HepG2 (cell line): ENCODE results near the gene RTEL1. TPM values are rescaled to one million over a fixed set of nuclear protein-coding genes. Genes with fewer than 3 reads are reported as not detected.

Experiments used
- FIP1L1 ChIP-seq: fragments of 200-400 bp; formaldehyde crosslinking; IDR thresholded peaks from 2 replicates; pipeline ENCODE4 v1.6.1; 2018; ENCODE audit warnings: low read depth, mild to moderate bottlenecking, low read length, moderate library complexity, borderline replicate concordance; ENCODE audit not compliant: insufficient read depth
- FOSL2 ChIP-seq: sonication (generic); formaldehyde crosslinking; IDR thresholded peaks from 2 replicates; pipeline ENCODE4 v1.4.0; 2020; ENCODE audit warnings: missing genetic modification reagents
- MED1 ChIP-seq: sonication (generic); formaldehyde crosslinking; IDR thresholded peaks from 2 replicates; pipeline ENCODE4 v1.4.0; 2020; ENCODE audit warnings: missing genetic modification reagents
- NBN ChIP-seq: fragments of 450-650 bp; conservative IDR thresholded peaks from 2 replicates; pipeline ENCODE4 v1.6.1; 2017
- NR2F6 ChIP-seq, 2 experiments: IDR thresholded peaks; 2 replicates each; pipeline ENCODE4 v1.6.1; 2016; ENCODE audit warnings: antibody characterized with exemption in 1 of 2, mild to moderate bottlenecking in 1 of 2
- PTBP1 ChIP-seq: fragments of 200-400 bp; formaldehyde crosslinking; IDR thresholded peaks from 2 replicates; pipeline ENCODE4 v1.6.1; 2018; ENCODE audit warnings: low read length, low read depth; ENCODE audit not compliant: poor library complexity, severe bottlenecking
- RBAK ChIP-seq: sonication (generic); formaldehyde crosslinking; IDR thresholded peaks from 2 replicates; pipeline ENCODE4 v1.5.1; 2020; ENCODE audit warnings: mild to moderate bottlenecking, missing genetic modification reagents
- RNF2 ChIP-seq: fragments of 450-650 bp; conservative IDR thresholded peaks from 2 replicates; pipeline ENCODE4 v1.6.1; 2016; ENCODE audit warnings: low read depth
- SAP130 ChIP-seq: IDR thresholded peaks from 2 replicates; pipeline ENCODE4 v1.6.1; 2016; ENCODE audit warnings: low read depth
- SKI ChIP-seq: fragments of 450-650 bp; IDR thresholded peaks from one replicate; pipeline ENCODE4 v1.6.1; 2018; ENCODE audit warnings: mild to moderate bottlenecking; ENCODE audit not compliant: partially characterized antibody
- SNAI1 ChIP-seq: sonication (generic); formaldehyde crosslinking; IDR thresholded peaks from 2 replicates; pipeline ENCODE4 v1.5.0; 2020; ENCODE audit warnings: mild to moderate bottlenecking, missing genetic modification reagents, borderline replicate concordance
- SRSF1 ChIP-seq: fragments of 200-400 bp; formaldehyde crosslinking; optimal IDR thresholded peaks from 2 replicates; pipeline ENCODE3; 2017; ENCODE audit warnings: mild to moderate bottlenecking, low read depth, low read length, moderate library complexity
- ZNF180 ChIP-seq: sonication (generic); formaldehyde crosslinking; IDR thresholded peaks from 2 replicates; pipeline ENCODE4 v1.4.0; 2020; ENCODE audit warnings: low read depth, missing genetic modification reagents, borderline replicate concordance
- polyA plus RNA-seq, 8 experiments: library from polyadenylated mRNA; depleted of rRNA in 3 of 8; stranded (reverse) in 7 of 8; unstranded in 1 of 8; fragments of >200 nt; fragmentation: Illumina TruSeq in 4 of 8; extraction: Trizol in 4 of 8; gene quantifications; 2 replicates each; pipeline versions ENCODE4 v1.2.1 to v1.2.3, GENCODE V29; 2011 to 2016; ENCODE audit warnings: low read depth in 4 of 8, missing spikeins in 1 of 8, mixed read lengths in 1 of 8; ENCODE audit not compliant: insufficient read depth in 1 of 8
- total RNA-seq, 5 experiments: library from RNA; depleted of rRNA; stranded (reverse); fragments of >200 nt; fragmentation: Illumina TruSeq; extraction: Trizol; gene quantifications; 2 replicates each; pipeline ENCODE4 v1.2.3, GENCODE V29; 2016; ENCODE audit warnings: low read depth in 1 of 5
- TF ChIP-seq, protein P1 (sequence below): sonication (generic); formaldehyde crosslinking; IDR thresholded peaks from 2 replicates; pipeline ENCODE4 v1.5.0; 2020; ENCODE audit warnings: mild to moderate bottlenecking, missing genetic modification reagents, borderline replicate concordance
- TF ChIP-seq, protein P2 (sequence below): sonication (generic); formaldehyde crosslinking; IDR thresholded peaks from 2 replicates; pipeline ENCODE4 v1.5.0; 2020; ENCODE audit warnings: mild to moderate bottlenecking, missing genetic modification reagents, moderate library complexity
- TF ChIP-seq, protein P3 (sequence below): sonication (generic); formaldehyde crosslinking; IDR thresholded peaks from 2 replicates; pipeline ENCODE4 v1.9.0; 2022; ENCODE audit warnings: missing genetic modification reagents, mild to moderate bottlenecking, borderline replicate concordance
- TF ChIP-seq, protein P4 (sequence below): sonication (generic); formaldehyde crosslinking; IDR thresholded peaks from 2 replicates; pipeline ENCODE4 v1.4.0; 2020; ENCODE audit warnings: missing genetic modification reagents, borderline replicate concordance
- TF ChIP-seq, protein P5 (sequence below): IDR thresholded peaks from 2 replicates; pipeline ENCODE4 v1.6.1; 2012; ENCODE audit warnings: inconsistent platforms

The RTEL1 gene
- total and polyA plus RNA-seq, 2 of the 13 experiments (the other 11 are each of a cell fraction or from before 2014, with no cell fraction given): 21.8 to 36.4 TPM

DNA sequence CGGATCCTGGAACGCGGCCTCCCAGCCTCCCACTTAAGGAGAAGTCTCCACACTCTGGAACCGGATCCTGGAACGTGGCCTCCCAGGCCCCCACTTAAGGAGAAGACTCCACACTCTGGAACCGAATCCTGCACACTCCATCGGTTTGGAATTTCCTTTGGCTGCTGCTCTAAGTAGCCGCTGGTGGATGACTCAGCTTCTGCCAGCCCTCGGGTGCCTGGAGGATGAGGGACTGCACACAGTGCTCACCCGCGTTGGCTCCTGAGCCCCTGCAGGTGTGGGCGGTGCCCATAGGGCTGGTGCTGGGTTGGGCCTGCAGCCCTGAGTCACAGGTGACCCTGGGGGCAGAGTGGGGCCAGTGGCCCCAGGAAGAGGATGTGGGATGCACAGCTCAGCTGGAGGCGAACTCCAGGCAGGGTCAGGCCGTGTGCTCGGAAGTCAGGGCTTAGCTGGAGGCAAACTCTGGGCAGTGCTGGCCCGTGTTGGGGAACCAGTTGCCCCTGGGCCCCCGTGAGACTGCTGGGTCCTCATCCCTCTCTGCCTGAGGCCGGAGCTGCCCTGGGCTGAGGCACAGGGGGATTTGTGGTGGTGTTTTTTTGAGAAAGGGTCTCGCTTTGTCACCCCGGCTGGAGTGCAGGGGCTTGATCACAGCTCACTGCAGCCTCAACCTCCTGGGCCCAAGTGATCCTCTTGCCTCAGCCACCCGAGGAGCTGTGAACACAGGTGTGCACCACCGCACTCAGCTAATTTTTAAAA, 24.4 kb downstream of the RTEL1 start (continued):
- no peak for TF ChIP-seq SNAI1 (CRISPR knock-in tag)
- TF ChIP-seq, protein P1, sequence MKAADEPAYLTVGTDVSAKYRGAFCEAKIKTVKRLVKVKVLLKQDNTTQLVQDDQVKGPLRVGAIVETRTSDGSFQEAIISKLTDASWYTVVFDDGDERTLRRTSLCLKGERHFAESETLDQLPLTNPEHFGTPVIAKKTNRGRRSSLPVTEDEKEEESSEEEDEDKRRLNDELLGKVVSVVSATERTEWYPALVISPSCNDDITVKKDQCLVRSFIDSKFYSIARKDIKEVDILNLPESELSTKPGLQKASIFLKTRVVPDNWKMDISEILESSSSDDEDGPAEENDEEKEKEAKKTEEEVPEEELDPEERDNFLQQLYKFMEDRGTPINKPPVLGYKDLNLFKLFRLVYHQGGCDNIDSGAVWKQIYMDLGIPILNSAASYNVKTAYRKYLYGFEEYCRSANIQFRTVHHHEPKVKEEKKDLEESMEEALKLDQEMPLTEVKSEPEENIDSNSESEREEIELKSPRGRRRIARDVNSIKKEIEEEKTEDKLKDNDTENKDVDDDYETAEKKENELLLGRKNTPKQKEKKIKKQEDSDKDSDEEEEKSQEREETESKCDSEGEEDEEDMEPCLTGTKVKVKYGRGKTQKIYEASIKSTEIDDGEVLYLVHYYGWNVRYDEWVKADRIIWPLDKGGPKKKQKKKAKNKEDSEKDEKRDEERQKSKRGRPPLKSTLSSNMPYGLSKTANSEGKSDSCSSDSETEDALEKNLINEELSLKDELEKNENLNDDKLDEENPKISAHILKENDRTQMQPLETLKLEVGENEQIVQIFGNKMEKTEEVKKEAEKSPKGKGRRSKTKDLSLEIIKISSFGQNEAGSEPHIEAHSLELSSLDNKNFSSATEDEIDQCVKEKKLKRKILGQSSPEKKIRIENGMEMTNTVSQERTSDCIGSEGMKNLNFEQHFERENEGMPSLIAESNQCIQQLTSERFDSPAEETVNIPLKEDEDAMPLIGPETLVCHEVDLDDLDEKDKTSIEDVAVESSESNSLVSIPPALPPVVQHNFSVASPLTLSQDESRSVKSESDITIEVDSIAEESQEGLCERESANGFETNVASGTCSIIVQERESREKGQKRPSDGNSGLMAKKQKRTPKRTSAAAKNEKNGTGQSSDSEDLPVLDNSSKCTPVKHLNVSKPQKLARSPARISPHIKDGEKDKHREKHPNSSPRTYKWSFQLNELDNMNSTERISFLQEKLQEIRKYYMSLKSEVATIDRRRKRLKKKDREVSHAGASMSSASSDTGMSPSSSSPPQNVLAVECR (CRISPR knock-in tag): no peak
- TF ChIP-seq FIP1L1: no peak
- TF ChIP-seq, protein P2, sequence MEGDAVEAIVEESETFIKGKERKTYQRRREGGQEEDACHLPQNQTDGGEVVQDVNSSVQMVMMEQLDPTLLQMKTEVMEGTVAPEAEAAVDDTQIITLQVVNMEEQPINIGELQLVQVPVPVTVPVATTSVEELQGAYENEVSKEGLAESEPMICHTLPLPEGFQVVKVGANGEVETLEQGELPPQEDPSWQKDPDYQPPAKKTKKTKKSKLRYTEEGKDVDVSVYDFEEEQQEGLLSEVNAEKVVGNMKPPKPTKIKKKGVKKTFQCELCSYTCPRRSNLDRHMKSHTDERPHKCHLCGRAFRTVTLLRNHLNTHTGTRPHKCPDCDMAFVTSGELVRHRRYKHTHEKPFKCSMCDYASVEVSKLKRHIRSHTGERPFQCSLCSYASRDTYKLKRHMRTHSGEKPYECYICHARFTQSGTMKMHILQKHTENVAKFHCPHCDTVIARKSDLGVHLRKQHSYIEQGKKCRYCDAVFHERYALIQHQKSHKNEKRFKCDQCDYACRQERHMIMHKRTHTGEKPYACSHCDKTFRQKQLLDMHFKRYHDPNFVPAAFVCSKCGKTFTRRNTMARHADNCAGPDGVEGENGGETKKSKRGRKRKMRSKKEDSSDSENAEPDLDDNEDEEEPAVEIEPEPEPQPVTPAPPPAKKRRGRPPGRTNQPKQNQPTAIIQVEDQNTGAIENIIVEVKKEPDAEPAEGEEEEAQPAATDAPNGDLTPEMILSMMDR (CRISPR knock-in tag): 0 out of 2 replicates have a peak, but pooled peaks have one; percentile 2
- TF ChIP-seq, protein P3, sequence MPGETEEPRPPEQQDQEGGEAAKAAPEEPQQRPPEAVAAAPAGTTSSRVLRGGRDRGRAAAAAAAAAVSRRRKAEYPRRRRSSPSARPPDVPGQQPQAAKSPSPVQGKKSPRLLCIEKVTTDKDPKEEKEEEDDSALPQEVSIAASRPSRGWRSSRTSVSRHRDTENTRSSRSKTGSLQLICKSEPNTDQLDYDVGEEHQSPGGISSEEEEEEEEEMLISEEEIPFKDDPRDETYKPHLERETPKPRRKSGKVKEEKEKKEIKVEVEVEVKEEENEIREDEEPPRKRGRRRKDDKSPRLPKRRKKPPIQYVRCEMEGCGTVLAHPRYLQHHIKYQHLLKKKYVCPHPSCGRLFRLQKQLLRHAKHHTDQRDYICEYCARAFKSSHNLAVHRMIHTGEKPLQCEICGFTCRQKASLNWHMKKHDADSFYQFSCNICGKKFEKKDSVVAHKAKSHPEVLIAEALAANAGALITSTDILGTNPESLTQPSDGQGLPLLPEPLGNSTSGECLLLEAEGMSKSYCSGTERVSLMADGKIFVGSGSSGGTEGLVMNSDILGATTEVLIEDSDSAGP (CRISPR knock-in tag): peak; percentile 18; the same call in 1 of the 2 replicates
- TF ChIP-seq MED1 (CRISPR knock-in tag): no peak
- TF ChIP-seq RBAK (CRISPR knock-in tag): no peak
- no peak for TF ChIP-seq SRSF1
- no peak for TF ChIP-seq NR2F6 (IDR thresholded peaks at IDR 0.05)
- peak; percentile 52; the same call in 1 of the 2 replicates for TF ChIP-seq NR2F6 (CRISPR knock-in tag; IDR thresholded peaks at IDR 0.05)
- TF ChIP-seq, protein P4, sequence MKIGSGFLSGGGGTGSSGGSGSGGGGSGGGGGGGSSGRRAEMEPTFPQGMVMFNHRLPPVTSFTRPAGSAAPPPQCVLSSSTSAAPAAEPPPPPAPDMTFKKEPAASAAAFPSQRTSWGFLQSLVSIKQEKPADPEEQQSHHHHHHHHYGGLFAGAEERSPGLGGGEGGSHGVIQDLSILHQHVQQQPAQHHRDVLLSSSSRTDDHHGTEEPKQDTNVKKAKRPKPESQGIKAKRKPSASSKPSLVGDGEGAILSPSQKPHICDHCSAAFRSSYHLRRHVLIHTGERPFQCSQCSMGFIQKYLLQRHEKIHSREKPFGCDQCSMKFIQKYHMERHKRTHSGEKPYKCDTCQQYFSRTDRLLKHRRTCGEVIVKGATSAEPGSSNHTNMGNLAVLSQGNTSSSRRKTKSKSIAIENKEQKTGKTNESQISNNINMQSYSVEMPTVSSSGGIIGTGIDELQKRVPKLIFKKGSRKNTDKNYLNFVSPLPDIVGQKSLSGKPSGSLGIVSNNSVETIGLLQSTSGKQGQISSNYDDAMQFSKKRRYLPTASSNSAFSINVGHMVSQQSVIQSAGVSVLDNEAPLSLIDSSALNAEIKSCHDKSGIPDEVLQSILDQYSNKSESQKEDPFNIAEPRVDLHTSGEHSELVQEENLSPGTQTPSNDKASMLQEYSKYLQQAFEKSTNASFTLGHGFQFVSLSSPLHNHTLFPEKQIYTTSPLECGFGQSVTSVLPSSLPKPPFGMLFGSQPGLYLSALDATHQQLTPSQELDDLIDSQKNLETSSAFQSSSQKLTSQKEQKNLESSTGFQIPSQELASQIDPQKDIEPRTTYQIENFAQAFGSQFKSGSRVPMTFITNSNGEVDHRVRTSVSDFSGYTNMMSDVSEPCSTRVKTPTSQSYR (CRISPR knock-in tag): no peak
- no peak for TF ChIP-seq ZNF180 (CRISPR knock-in tag)
- no peak for TF ChIP-seq NBN
- TF ChIP-seq RNF2: no peak
- peak; percentile 85 for TF ChIP-seq FOSL2 (CRISPR knock-in tag)
- TF ChIP-seq, protein P5, sequence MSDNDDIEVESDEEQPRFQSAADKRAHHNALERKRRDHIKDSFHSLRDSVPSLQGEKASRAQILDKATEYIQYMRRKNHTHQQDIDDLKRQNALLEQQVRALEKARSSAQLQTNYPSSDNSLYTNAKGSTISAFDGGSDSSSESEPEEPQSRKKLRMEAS: 0 out of 2 replicates have a peak, but pooled peaks have one; percentile 19
- TF ChIP-seq PTBP1: no peak
- no peak for TF ChIP-seq SKI
- peak; percentile 29; the same call in 1 of the 2 replicates for TF ChIP-seq SAP130 (CRISPR knock-in tag)
